ENCODE results near the gene DDIT3.

Gene DDIT3

GRCh38 chr12:57473886-57474285 is 46.4 kb downstream of the DDIT3 start:
- Histone ChIP-seq H3K27me3 (replicated peaks) (peaks cover 48% of the 10 kb centered on the region), H3K27ac (no peak overlapping the region), H3K4me3 (ENCODE audit: low read depth, low read length) (no peak overlapping the region), H3K36me3 (replicated peaks) (no peaks in the 10 kb centered on the region)
- DNase-seq: no peak
- TF ChIP-seq CTCF (IDR thresholded peaks at IDR 0.05; ENCODE audit: low read depth, low read length, missing control alignments): no peak
- in situ Hi-C loops (cut with HindIII; ENCODE audit: low pct_ligation_motif_present, low sequenced_read_pairs): no loop called here

GRCh38 chr12:57473392-57473791 is 46.9 kb downstream of the DDIT3 start:
- Histone ChIP-seq H3K4me3 (ENCODE audit: low read depth, low read length) (no peak overlapping the region), H3K27me3 (replicated peaks) (peaks cover 48% of the 10 kb centered on the region), H3K27ac (no peak overlapping the region), H3K36me3 (replicated peaks) (no peaks in the 10 kb centered on the region)
- no peak for DNase-seq
- in situ Hi-C loops (cut with HindIII; ENCODE audit: low pct_ligation_motif_present, low sequenced_read_pairs): no loop called here
- no peak for TF ChIP-seq CTCF (IDR thresholded peaks at IDR 0.05; ENCODE audit: low read depth, low read length, missing control alignments)

- no peak for DNase-seq
- in situ Hi-C loops (cut with HindIII; ENCODE audit: low pct_ligation_motif_present, low sequenced_read_pairs): no loop called here
- H3K27ac ChIP-seq: no peak overlapping the region
- no peak for TF ChIP-seq CTCF (IDR thresholded peaks at IDR 0.05; ENCODE audit: low read depth, low read length, missing control alignments)
- no peak overlapping the region for H3K4me3 ChIP-seq (ENCODE audit: low read depth, low read length)
- peaks cover 48% of the 10 kb centered on the region for H3K27me3 ChIP-seq (replicated peaks)
- H3K36me3 ChIP-seq (replicated peaks): no peaks in the 10 kb centered on the region
Observed at GRCh38 chr12:57472391-57472790, 47.9 kb downstream of the DDIT3 start.

- TF ChIP-seq CTCF (IDR thresholded peaks at IDR 0.05; ENCODE audit: low read depth, low read length, missing control alignments): no peak
- H3K27ac ChIP-seq: no peak overlapping the region
- H3K4me3 ChIP-seq (ENCODE audit: low read depth, low read length): no peak overlapping the region
- no peak for DNase-seq
- in situ Hi-C loops (cut with HindIII; ENCODE audit: low pct_ligation_motif_present, low sequenced_read_pairs): no loop called here
- H3K36me3 ChIP-seq (replicated peaks): no peaks in the 10 kb centered on the region
- H3K27me3 ChIP-seq (replicated peaks): peaks cover 48% of the 10 kb centered on the region
Observed at GRCh38 chr12:57471661-57472060, 48.7 kb downstream of the DDIT3 start.

- H3K27me3 ChIP-seq (replicated peaks): peaks cover 45% of the 10 kb centered on the region
- no peak overlapping the region for H3K27ac ChIP-seq
- in situ Hi-C loops (cut with HindIII; ENCODE audit: low pct_ligation_motif_present, low sequenced_read_pairs): no loop called here
- TF ChIP-seq CTCF (IDR thresholded peaks at IDR 0.05; ENCODE audit: low read depth, low read length, missing control alignments): no peak
- no peak for DNase-seq
- H3K4me3 ChIP-seq (ENCODE audit: low read depth, low read length): no peak overlapping the region
- no peaks in the 10 kb centered on the region for H3K36me3 ChIP-seq (replicated peaks)
Observed at GRCh38 chr12:57470970-57471656, 49.2 kb downstream of the DDIT3 start.

All from brain microvascular endothelial cell (primary cell).